Measurements from ENCODE around the gene NOS1.

NOS1 gene

DNA sequence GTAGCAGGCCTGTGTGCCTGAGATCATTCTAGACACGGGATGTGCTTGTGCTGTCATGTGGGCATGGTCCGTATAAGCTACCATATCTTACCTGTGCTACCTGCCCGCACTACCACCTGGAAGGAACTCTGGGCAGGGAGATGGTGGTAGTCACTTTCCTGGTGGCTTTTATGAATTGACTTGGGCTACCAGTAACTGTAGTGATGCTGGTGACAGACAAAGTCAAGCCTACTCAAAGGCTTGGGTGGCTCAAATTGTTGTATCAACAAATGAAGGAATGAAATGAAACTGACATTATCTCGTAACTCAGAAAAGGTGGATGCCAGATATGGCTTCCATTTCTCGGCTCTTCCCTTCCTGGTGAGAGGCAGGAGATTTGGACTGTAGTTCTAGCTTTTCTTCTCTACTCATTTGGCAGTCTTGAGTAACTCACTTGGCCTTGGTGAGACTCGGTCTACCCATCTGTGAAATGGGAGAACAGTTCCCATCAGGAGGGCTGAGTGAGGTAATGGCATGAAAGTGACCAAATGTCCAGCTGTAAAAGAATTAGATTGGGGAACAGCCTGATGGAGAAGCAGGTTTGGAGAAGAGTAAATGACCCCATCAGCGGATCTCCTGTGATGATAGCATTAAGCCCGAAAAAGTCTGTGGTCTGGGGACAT lies 81.3 kb downstream of the NOS1 start:
- DNase-seq (ENCODE audit: low read depth, low spot score): no peak
- ChIA-PET CTCF (interaction anchor here (0.7 to 0.8 kb wide), 2 partner anchors 44 to 68 kb away, joined by 3 to 4 read pairs; no protein-coding TSS in a partner anchor), POLR2A (no interaction called here)
- no peak overlapping the region for H3K4me3 ChIP-seq (ENCODE audit: low read depth, low read length)
- TF ChIP-seq, protein P1, sequence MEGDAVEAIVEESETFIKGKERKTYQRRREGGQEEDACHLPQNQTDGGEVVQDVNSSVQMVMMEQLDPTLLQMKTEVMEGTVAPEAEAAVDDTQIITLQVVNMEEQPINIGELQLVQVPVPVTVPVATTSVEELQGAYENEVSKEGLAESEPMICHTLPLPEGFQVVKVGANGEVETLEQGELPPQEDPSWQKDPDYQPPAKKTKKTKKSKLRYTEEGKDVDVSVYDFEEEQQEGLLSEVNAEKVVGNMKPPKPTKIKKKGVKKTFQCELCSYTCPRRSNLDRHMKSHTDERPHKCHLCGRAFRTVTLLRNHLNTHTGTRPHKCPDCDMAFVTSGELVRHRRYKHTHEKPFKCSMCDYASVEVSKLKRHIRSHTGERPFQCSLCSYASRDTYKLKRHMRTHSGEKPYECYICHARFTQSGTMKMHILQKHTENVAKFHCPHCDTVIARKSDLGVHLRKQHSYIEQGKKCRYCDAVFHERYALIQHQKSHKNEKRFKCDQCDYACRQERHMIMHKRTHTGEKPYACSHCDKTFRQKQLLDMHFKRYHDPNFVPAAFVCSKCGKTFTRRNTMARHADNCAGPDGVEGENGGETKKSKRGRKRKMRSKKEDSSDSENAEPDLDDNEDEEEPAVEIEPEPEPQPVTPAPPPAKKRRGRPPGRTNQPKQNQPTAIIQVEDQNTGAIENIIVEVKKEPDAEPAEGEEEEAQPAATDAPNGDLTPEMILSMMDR (IDR thresholded peaks at IDR 0.05; ENCODE audit: insufficient read depth, low read length, missing control alignments): no peak

DNA sequence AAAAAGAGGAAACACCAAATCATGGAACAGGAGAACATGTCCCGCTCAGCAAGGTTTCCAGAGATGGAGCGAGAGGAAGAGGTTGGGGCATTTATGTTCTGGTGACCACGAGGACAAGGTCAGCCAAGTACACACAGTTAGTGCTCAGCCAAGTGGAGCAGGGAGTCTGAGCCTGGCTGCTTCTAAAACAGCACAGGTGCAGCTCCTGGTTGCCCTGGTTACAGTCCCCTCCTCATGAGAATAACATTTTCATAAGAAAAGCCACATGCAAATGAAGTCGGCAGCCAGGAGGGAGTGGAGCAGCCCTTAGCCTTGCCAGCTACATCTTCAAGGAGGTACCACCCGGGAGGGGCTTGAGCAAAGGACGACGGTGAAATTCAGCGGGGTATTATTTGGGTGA lies 81.8 kb downstream of the NOS1 start:
- ChIA-PET POLR2A (no interaction called here), CTCF (interaction anchor here (0.7 kb wide), 1 partner anchor 67 kb away, joined by 3 read pairs; no protein-coding TSS in a partner anchor)
- H3K4me3 ChIP-seq (ENCODE audit: low read depth, low read length): no peak overlapping the region
- TF ChIP-seq, protein P1 (IDR thresholded peaks at IDR 0.05; ENCODE audit: insufficient read depth, low read length, missing control alignments): no peak
- no peak for DNase-seq (ENCODE audit: low read depth, low spot score)

DNA sequence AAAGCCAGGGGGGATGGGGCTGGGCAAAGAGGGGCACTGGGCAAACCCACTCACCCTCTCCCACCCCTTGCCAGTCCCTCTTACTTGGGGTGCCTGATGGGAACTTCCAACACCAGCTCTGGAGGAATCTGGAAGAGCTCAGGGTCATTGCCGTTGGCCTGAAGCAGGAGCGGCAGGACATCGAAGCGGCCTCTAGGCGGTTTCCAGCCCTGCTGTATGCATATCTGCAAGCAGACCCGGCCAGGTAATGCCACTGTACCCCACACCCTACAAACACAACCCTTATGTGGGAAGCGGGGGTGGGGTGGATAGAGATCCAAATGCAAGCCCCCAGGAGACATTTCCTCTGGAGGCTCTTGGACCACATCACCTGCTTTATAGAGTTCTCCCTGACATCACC lies 83.6 kb downstream of the NOS1 start:
- no peak overlapping the region for H3K4me3 ChIP-seq (ENCODE audit: low read depth, low read length)
- ChIA-PET POLR2A (no interaction called here), CTCF (no interaction called here)
- DNase-seq (ENCODE audit: low read depth, low spot score): no peak
- TF ChIP-seq, protein P1 (IDR thresholded peaks at IDR 0.05; ENCODE audit: insufficient read depth, low read length, missing control alignments): no peak

DNA sequence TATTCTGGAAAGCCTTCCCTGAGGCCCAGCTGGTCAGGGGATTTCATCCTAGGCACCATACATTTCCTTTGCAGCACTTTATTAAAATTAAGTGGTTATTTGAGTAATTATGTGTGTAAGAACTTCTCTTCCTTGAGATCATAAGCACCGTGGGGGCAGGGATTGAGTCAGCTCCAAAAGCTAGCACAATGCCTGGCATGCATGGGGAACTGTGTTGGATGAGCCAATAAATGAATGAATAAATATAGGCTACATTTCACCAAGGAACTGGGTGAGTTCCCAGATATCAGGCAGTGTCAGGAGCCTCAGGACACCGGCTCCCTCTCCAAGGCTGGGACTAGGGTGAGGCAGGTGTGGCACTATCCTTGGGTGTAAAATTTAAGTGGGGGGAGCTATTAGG lies 88.3 kb downstream of the NOS1 start:
- DNase-seq (ENCODE audit: low read depth, low spot score): no peak
- CTCF ChIA-PET: interaction anchor here (1.3 kb wide), 1 partner anchor 96 kb away, joined by 3 read pairs; no protein-coding TSS in a partner anchor
- POLR2A ChIA-PET: no interaction called here
- no peak overlapping the region for H3K4me3 ChIP-seq (ENCODE audit: low read depth, low read length)
- TF ChIP-seq, protein P1 (IDR thresholded peaks at IDR 0.05; ENCODE audit: insufficient read depth, low read length, missing control alignments): no peak

DNA sequence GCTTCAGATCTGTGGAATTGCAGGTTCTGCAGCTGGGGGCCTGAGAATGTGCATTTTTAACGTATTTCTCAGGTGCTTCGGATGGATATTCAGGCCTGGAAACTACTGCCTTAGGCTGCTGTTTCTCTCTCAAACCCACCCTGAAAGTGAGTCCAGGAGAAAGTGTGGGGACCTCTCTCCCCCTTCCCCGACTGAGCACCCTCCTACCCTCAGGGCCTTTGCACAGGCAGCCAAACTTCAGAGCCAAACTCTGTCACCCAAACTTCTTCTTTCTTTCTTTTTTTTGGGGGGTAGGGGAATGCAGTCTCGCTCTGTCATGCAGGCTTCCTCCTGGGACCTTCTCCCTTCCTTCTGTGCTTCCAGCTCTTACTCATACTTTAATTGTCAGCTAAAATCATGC lies 88.7 kb downstream of the NOS1 start:
- ChIA-PET CTCF (interaction anchor here (1.3 kb wide), 1 partner anchor 96 kb away, joined by 3 read pairs; no protein-coding TSS in a partner anchor), POLR2A (no interaction called here)
- TF ChIP-seq, protein P1 (IDR thresholded peaks at IDR 0.05; ENCODE audit: insufficient read depth, low read length, missing control alignments): no peak
- no peak overlapping the region for H3K4me3 ChIP-seq (ENCODE audit: low read depth, low read length)
- no peak for DNase-seq (ENCODE audit: low read depth, low spot score)

DNA sequence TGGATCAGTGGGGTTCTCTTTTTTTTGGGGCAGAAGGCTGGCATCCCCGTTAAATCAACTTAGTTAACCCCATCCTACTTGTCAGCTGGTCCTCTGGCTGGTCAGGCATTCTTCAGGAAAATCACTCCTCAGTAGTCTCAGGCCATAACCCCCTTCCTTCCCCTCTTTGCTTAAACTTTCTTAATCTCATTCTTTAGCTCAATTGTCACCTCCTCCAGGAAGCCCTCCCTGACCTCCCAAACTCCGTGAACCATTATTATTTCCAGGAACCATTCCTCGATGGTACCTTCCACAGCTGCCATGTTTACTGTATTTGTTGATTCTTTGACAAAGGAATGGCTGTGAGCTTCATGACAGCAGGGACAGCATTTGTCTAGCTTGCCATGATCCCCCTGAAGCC lies 98.7 kb downstream of the NOS1 start:
- POLR2A ChIA-PET: no interaction called here
- no peak overlapping the region for H3K4me3 ChIP-seq (ENCODE audit: low read depth, low read length)
- no peak for DNase-seq (ENCODE audit: low read depth, low spot score)
- CTCF ChIA-PET: no interaction called here
- TF ChIP-seq, protein P1 (IDR thresholded peaks at IDR 0.05; ENCODE audit: insufficient read depth, low read length, missing control alignments): no peak

Data from AG04449 (cell line).